ENCODE data around the gene NAV3.

NAV3 gene

GRCh38 chr12:77938301-77938700 is 107.6 kb downstream of the NAV3 start:
- DNase-seq: no peak

- DNase-seq: no peak
Measured at GRCh38 chr12:77940011-77940423, 109.3 kb downstream of the NAV3 start.

DNA sequence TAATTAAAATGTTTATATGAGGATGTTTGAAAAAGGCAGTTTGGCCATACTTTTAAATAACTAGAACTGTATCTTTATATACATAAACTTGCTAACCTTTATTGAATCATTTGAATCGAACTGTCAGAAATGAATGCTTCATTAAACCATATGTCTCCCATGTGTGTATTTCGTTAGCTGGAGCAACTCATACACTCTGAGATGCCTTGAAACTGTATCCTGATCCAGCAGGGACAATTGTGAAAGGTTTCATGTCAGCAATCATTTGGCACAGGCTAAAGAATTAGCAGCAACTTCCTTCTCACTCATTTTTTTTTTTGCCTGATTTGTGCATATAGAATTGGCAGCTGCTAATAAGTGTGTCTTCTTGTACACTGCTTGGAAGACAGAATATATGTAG is 109.9 kb downstream of the NAV3 start:
- DNase-seq: no peak

- DNase-seq: no peak
Measured at GRCh38 chr12:77941401-77941800, 110.7 kb downstream of the NAV3 start.

DNA sequence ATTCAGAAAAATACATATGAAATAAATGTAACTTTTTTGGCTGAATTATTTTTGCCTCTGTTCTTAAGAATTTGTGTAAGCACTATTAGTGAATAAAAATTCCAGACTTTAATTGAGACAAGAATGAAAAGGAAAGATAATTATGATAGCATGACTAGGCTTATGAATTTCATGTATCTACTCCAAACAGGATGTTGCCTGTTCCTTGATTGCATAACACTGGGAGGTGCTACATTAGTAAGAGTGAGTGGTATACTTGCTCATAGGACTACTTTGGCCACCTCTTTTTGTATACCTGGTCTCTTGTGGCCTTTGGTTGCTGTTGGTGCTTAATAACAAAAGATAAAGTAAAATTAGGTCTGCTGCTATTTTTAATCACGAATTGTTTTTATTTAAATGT is 112.8 kb downstream of the NAV3 start:
- no peak for DNase-seq

GRCh38 chr12:77946541-77947061 is 115.9 kb downstream of the NAV3 start:
- DNase-seq: no peak

- no peak for DNase-seq
Measured at GRCh38 chr12:77947330-77947729, 116.6 kb downstream of the NAV3 start.

DNA sequence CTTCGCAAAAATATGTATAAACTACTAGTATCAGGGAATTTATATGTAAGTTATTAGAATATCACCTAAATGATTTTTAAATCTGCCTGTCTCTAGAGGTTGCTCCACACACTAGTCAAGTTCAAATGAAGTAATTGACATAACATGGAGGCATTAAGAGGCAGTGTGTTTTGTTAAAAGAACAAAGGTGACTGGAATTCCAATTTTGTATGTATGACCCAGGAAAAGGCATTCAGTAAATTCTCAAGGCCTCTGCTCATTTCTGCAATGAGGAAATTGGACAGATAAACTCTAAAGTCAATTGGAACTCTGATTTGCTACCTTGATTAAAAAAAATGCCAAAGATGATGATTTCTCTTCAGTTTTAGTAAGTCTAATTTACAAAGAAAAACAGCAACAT is 117.1 kb downstream of the NAV3 start:
- no peak for DNase-seq

DNA sequence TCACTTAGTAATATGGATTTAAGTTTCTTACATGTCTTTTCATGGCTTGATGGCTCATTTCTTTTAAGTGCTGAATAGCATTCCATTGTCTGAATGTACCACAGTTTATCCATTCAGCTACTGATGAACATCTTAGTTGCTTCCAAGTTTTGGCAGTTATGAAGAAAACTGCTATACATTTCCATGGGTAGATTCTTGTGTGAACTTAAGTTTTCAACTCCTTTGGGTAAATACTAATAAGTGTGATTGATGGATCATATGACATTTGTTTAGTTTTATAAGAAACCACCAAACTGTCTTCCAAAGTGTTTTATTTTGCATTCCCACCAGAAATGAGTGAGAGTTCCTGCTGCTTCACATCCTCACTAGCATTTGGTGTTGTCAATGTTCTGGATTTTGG is 119.2 kb downstream of the NAV3 start:
- DNase-seq: no peak

GRCh38 chr12:77953528-77954205 is 123.0 kb downstream of the NAV3 start:
- no peak for DNase-seq

DNA sequence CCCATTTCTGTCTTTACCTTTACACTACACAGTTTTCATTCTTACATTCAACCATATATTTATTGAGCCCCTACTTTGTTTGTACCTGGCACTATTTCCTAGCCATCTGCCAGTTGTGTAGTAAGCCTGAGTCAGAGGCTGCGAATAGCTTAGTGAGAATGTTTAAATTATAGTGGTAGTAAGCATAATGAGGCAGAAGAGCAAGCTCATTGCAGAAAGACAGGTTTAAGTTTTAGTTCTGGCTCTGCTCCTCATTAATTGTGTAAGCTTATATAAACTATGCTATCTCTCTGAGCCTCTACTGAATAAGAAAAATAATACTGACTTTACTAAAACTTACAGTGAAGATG is 123.5 kb downstream of the NAV3 start:
- DNase-seq: no peak

DNA sequence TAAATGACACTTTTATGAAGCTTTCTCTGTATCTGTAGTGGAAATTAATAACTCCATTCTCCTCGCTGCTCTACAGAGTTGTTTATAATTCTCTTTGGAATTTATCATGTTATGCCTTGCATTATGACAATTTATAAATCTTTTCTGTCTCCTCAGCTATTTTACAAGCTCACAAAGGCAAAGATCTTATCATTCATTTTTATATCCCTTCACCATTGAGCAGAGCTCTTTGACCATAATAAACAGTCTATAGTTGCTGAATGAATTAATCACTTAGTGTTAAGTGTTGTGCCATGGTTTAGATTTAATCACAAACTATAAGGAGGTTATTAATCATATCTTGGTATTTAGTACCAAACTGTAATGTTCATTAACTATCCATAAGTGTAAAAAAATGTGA is 126.4 kb downstream of the NAV3 start:
- DNase-seq: no peak

DNA sequence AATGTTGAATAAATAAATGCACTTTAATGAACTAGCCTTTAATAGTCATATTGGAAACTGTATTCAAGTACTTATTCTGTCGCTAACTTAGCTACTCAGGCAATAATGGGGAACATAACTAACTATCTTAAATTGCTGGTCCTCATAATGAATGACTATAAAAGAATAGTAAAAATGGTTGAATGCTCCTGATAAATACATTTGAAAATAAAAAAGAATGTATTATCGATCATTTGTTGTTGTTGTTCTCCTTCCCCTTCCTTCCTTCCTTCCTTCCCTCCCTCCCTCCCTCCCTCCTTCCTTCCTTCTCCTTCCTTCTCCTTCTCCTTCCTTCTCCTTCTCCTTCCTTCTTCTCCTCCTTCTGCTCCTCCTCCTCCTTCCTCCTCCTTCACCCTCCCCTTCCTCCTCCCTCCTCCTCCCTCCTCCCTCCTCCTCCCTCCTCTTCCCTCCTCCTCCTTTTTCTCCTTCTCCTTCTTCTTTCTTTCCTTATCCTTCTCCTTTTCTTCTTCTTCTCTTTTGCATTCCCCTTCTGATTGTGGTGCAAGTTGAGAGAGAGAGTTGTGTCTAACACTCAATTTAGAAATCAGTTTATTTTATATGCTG is 133.0 kb downstream of the NAV3 start:
- DNase-seq: no peak

DNA sequence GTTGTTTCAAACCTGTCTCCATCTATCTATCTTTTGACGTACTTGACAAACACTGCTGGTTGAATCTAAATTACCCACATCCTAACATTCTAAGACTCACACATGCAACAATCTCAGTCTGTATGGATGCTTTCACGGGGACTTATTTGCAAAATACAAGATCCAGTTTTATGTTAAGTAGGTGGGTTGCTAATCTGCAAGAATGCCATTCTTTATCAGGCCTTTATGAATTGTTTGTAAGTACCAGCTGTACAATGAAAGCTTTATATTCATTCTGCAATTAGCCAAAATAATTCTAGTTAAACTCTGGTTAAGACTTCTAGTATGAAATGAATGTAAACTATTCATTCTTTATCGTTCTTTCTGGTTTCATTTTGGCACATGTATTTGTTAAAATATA is 135.1 kb downstream of the NAV3 start:
- no peak for DNase-seq

GRCh38 chr12:77968021-77968420 is 137.3 kb downstream of the NAV3 start:
- DNase-seq: no peak

DNA sequence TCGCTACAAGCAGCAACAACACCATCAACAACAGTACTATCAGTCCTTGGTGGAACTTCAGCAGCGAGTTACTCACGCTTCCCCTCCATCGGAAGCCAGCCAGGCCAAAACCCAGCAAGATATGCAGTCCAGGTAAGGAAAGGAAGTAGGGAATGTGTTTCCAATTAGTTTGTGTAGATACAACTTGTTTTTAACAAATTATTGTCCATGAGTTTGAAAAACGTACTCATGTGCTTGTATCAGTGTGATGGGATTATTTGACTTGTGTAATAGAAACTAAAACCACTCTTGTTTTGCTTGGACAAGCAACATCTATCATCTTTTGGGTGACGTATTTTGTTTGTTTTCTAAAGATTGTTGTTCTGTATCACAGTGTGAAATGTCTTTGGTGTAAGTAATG is 137.9 kb downstream of the NAV3 start:
- DNase-seq: no peak

DNA sequence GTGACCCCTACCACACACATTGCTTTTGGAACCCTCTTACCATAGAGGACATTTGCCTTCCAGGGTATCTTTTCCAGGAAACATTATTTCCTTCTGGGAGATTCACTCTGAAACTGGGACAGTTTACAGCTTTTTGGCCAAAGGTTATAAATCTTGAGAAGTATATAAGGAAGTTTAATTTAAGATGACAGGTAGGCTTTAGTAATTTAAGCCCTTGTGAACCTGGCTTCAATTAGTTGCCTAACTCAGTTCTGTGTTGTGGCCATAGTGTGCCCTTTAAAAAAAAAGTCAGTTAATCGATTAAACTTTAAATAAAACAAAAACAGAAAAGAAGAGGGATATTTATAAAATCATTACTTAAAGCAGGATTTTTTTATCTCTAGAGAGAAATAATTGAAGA is 142.9 kb downstream of the NAV3 start:
- no peak for DNase-seq

GRCh38 chr12:77974645-77975044 is 144.0 kb downstream of the NAV3 start:
- no peak for DNase-seq

DNA sequence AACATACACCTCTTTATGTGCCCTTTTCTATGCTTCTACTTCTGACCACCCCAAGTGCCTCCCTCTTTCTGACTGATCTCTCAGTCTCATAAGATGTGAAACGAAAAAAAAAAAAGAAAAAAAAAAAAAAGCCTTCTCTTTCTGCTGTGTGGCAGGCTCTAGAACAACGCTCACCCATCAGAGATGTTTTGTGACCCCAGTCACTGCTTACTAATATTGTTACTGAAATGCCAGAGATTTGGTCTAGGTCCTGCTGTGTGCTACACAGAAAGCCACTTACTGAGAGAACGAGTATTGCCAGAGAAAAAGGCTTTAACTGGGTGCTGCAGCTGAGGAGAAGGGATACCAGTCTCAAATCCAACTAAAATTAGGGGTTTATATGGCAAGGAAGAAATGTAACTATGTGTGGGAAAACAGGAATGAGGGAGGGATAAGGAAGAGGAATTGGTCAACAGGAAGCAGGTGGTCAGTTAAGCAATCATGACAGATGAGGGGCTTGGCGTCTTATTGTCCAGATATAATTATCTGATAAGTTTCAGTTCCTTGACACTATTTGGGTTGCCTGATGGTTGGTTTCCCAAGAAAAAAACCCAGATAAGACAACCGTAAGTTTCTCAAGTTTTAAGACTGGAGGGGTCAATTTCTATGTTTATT is 149.0 kb downstream of the NAV3 start:
- no peak for DNase-seq

DNA sequence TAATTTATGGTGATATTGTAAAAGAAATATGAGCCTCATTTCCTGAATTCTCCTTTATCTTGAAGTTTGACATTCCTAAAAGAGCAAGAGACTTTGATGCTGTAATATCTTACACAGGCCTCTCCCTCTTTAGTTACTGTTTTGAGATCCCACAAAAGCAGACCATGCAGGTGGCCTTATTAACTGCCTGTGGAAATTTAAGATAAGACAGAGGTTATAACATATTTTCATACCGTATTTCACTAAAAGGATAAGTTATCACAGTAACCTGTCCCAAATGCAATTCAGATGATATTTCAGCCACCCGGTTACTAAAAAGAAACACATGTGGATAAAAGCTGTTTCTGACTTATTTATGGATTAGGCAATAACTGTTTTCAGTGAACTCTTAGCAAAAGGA is 150.1 kb downstream of the NAV3 start:
- DNase-seq: no peak

DNA sequence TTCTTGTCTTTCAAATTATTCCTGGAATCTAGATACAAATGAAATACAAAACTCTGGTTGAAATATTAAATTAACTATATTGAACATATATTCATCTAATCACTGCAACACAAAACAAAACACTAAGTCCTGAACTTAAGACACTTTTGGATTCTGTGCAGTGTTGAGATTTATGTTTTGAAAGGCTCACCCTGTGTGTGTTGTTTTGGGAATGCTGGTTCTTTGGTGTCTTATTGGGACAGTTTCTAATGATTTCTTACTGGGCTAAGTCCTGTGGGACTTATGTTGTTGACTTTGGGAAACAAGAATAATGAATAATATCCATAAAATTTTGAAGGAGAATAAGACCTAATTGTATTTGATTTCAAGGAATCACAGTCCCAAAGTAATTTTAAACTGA is 153.2 kb downstream of the NAV3 start:
- no peak for DNase-seq

- DNase-seq: no peak
Measured at GRCh38 chr12:77992760-77993159, 162.1 kb downstream of the NAV3 start.

GRCh38 chr12:77993658-77994057 is 163.0 kb downstream of the NAV3 start:
- no peak for DNase-seq

GRCh38 chr12:77995436-77996167 is 164.9 kb downstream of the NAV3 start:
- DNase-seq: no peak

Data from CD4-positive, alpha-beta T cell treated with Interleukin-4 for 1 hour (primary cell).